Right ventricle myocardium superior (tissue), 1 donor: ENCODE results near the gene DNAJC17. TPM values are rescaled to one million over a fixed set of nuclear protein-coding genes. Genes with fewer than 3 reads are reported as not detected.

Experiments
- total RNA-seq: library from RNA; stranded (reverse); fragmentation: NEBNext Ultra II Directional; extraction: Animal tissue kit (Norgen Biotek cat#: 25700); gene quantifications from one replicate; pipeline ENCODE4 v1.2.1, GENCODE V29; 2021
- donor health status: DM: no; HTN: yes; CAD: no; lungs with severe emphysema.

Gene DNAJC17
- total RNA-seq, 1 donor from 2014 or later = 16.1 TPM

Other genes starting within 250 kb of the DNAJC17 start
- gene CCDC32, start 242.4 kb downstream of the DNAJC17 start, total RNA-seq = 16.5 TPM
- gene RPUSD2, start 238.2 kb downstream of the DNAJC17 start, total RNA-seq = 10.1 TPM
- gene KNL1, start 213.2 kb downstream of the DNAJC17 start, total RNA-seq = 0.51 TPM
- 0.43 TPM for gene RAD51, start 112.3 kb downstream of the DNAJC17 start, total RNA-seq
- gene RMDN3, start 52.2 kb downstream of the DNAJC17 start, total RNA-seq = 17.3 TPM
- gene GCHFR, start 43.4 kb downstream of the DNAJC17 start, total RNA-seq = 6.5 TPM
- gene C15orf62, start 37.5 kb downstream of the DNAJC17 start, total RNA-seq = 0.16 TPM
- 26.4 TPM for gene ZFYVE19, start 384 bp downstream of the DNAJC17 start, total RNA-seq
- gene PPP1R14D, start 21.2 kb upstream of the DNAJC17 start, total RNA-seq = not detected
- gene SPINT1, start 36.6 kb upstream of the DNAJC17 start, total RNA-seq = 0.59 TPM
- not detected for gene RHOV, start 66.8 kb upstream of the DNAJC17 start, total RNA-seq
- gene VPS18, start 87.0 kb upstream of the DNAJC17 start, total RNA-seq = 18.4 TPM
- gene DLL4, start 121.9 kb upstream of the DNAJC17 start, total RNA-seq = 10.7 TPM
- 0.46 TPM for gene CHAC1, start 146.0 kb upstream of the DNAJC17 start, total RNA-seq